ENCODE results near the gene FCHO1. TPM values are rescaled to one million over a fixed set of nuclear protein-coding genes. Genes with fewer than 3 reads are reported as not detected.
A peak's percentile ranks its signal among the peaks of the same experiment; 100 is the strongest.

The FCHO1 gene
- total and polyA plus RNA-seq, 10 of the 15 experiments (the other 5 are each of a cell fraction or from before 2014, with no cell fraction given), result 0.14 to 45.8 (median 15.8) TPM

DNA sequence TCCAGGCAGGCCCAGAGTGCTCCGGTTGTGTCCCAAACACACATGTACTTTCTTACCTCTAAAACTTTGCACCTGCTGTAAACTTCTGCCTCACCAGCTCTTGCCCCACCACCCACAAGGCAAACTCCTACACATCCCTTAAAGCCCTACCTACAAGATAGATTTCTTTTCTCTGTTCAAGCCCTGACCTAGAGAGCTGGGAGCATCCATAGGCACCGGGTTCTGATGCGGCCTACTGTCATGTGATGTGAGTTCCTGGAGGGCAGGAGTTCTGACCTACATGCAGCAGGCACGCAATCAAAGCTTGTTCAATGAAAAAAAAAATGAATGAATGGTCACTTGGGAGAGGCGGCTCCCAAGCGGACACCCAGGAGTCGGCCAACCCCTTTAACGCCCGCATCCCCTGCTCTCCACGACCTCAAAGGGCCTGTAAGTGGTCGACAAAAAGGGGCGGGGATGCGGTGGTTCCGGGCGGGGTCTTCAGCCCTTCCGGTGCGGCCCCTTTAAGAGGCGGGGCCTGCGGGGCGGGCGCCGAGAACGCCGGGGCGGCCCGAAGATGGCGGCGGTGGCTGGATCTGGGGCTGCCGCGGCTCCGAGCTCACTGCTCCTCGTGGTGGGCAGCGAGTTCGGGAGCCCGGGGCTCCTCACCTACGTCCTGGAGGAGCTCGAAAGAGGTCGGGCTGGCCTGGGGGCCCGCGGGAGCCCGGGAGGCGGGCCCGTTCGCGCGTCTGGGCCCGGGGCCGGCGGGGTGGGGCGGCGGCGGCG lies 32.1 kb upstream of the FCHO1 start, which contains the start of gene MAP1S (continued):
- TF ChIP-seq NR2F1 (conservative IDR thresholded peaks at IDR 0.05), result peak; percentile 26; the same call in 1 of the 2 replicates
- TF ChIP-seq POLR2A (IDR thresholded peaks at IDR 0.05; ENCODE audit: low read depth, low read length), result peak; percentile 91
- 0 out of 2 replicates have a peak, but pooled peaks have one; percentile 35 for TF ChIP-seq GATAD2B (conservative IDR thresholded peaks at IDR 0.05; ENCODE audit: low read depth)
- TF ChIP-seq, protein P1, sequence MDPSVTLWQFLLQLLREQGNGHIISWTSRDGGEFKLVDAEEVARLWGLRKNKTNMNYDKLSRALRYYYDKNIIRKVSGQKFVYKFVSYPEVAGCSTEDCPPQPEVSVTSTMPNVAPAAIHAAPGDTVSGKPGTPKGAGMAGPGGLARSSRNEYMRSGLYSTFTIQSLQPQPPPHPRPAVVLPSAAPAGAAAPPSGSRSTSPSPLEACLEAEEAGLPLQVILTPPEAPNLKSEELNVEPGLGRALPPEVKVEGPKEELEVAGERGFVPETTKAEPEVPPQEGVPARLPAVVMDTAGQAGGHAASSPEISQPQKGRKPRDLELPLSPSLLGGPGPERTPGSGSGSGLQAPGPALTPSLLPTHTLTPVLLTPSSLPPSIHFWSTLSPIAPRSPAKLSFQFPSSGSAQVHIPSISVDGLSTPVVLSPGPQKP (IDR thresholded peaks at IDR 0.05; ENCODE audit: low read depth, low read length), result peak; percentile 54; the same call in 1 of the 2 replicates
- no peak for TF ChIP-seq MAX (IDR thresholded peaks at IDR 0.05; ENCODE audit: low read depth, low read length)
- TF ChIP-seq NBN (IDR thresholded peaks at IDR 0.05), result peak; percentile 50; the same call in 1 of the 2 replicates
- TF ChIP-seq, protein P2, sequence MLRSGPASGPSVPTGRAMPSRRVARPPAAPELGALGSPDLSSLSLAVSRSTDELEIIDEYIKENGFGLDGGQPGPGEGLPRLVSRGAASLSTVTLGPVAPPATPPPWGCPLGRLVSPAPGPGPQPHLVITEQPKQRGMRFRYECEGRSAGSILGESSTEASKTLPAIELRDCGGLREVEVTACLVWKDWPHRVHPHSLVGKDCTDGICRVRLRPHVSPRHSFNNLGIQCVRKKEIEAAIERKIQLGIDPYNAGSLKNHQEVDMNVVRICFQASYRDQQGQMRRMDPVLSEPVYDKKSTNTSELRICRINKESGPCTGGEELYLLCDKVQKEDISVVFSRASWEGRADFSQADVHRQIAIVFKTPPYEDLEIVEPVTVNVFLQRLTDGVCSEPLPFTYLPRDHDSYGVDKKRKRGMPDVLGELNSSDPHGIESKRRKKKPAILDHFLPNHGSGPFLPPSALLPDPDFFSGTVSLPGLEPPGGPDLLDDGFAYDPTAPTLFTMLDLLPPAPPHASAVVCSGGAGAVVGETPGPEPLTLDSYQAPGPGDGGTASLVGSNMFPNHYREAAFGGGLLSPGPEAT (IDR thresholded peaks at IDR 0.05; ENCODE audit: low read depth), result peak; percentile 69
- TF ChIP-seq YY1 (IDR thresholded peaks at IDR 0.05; ENCODE audit: low read depth, low read length), result peak; percentile 97
- no peak for TF ChIP-seq E4F1 (IDR thresholded peaks at IDR 0.05; ENCODE audit: borderline replicate concordance, partially characterized antibody)
- peak; percentile 8 for TF ChIP-seq USF1 (IDR thresholded peaks at IDR 0.05; ENCODE audit: borderline replicate concordance, extremely low read length, insufficient read depth, low read depth, low read length)
- peak; percentile 59 for TF ChIP-seq SP1 (IDR thresholded peaks at IDR 0.05; ENCODE audit: low read depth, low read length)
- 0 out of 2 replicates have a peak, but pooled peaks have one; percentile 23 for TF ChIP-seq ZNF687 (IDR thresholded peaks at IDR 0.05)
- 0 out of 2 replicates have a peak, but pooled peaks have one; percentile 10 for TF ChIP-seq IKZF1 (conservative IDR thresholded peaks at IDR 0.05)
- 0 out of 2 replicates have a peak, but pooled peaks have one; percentile 16 for TF ChIP-seq CREB1 (IDR thresholded peaks at IDR 0.05; ENCODE audit: low read depth)
- TF ChIP-seq BACH1 (IDR thresholded peaks at IDR 0.05; ENCODE audit: borderline replicate concordance), result peak; percentile 68; the same call in 1 of the 2 replicates
- TF ChIP-seq RAD51 (IDR thresholded peaks at IDR 0.05), result peak; percentile 30; the same call in 1 of the 2 replicates
- peak; percentile 74; the same call in 1 of the 2 replicates for TF ChIP-seq POLR2AphosphoS5 (IDR thresholded peaks at IDR 0.05; ENCODE audit: low read length)
- TF ChIP-seq RUNX3 (IDR thresholded peaks at IDR 0.05; ENCODE audit: low read length), result peak; percentile 33; the same call in 1 of the 2 replicates
- TF ChIP-seq SRF (IDR thresholded peaks at IDR 0.05; ENCODE audit: low read depth in 2 of 2, low read length in 2 of 2), result 0 out of 4 replicates have a peak, but pooled peaks of 1 of the 2 experiments have one; percentile 22

All from GM12878 (cell line).